GM23248 (cell line): ENCODE data around the gene DIAPH3. TPM values are rescaled to one million over a fixed set of nuclear protein-coding genes. Genes with fewer than 3 reads are reported as not detected.

ENCODE experiments used
- DNase-seq: peaks from one replicate; pipeline ENCODE4 v3.0.0-alpha.2; 2015
- H2AFZ ChIP-seq: fragments of 200-600 bp; sonication (generic); 2 replicates; pipeline ENCODE4 v1.6.1; 2016; ENCODE audit warnings: antibody characterized with exemption
- H3F3A ChIP-seq: fragments of 200-600 bp; sonication (generic); 2 replicates; pipeline ENCODE4 v1.6.1; 2016; ENCODE audit warnings: mild to moderate bottlenecking, antibody characterized with exemption, mixed run types; ENCODE audit not compliant: insufficient read depth
- H3K27ac ChIP-seq: fragments of 200-600 bp; sonication (generic); 2 replicates; pipeline ENCODE4 v1.5.1; 2016; ENCODE audit warnings: mild to moderate bottlenecking
- H3K27me3 ChIP-seq: fragments of 200-600 bp; sonication (generic); replicated peaks from 2 replicates; pipeline ENCODE4 v1.6.1; 2016; ENCODE audit warnings: mild to moderate bottlenecking; ENCODE audit not compliant: insufficient read depth
- H3K36me3 ChIP-seq: fragments of 200-600 bp; sonication (generic); 2 replicates; pipeline ENCODE4 v1.6.1; 2016; ENCODE audit warnings: low read depth, mild to moderate bottlenecking
- H3K4me1 ChIP-seq: fragments of 200-600 bp; sonication (generic); 2 replicates; pipeline ENCODE4 v1.6.1; 2016; ENCODE audit warnings: mild to moderate bottlenecking; ENCODE audit not compliant: insufficient read depth
- H3K4me2 ChIP-seq: fragments of 200-600 bp; sonication (generic); one replicate; pipeline ENCODE4 v1.6.1; 2016; ENCODE audit warnings: mild to moderate bottlenecking; ENCODE audit not compliant: unreplicated experiment
- H3K4me3 ChIP-seq: fragments of 200-600 bp; sonication (generic); 2 replicates; pipeline ENCODE4 v1.5.1; 2016; ENCODE audit warnings: mild to moderate bottlenecking
- H3K79me2 ChIP-seq: fragments of 200-600 bp; sonication (generic); 2 replicates; pipeline ENCODE4 v1.6.1; 2016; ENCODE audit warnings: mild to moderate bottlenecking; ENCODE audit not compliant: insufficient read depth
- H3K9ac ChIP-seq: fragments of 200-600 bp; sonication (generic); 2 replicates; pipeline ENCODE4 v1.6.1; 2016; ENCODE audit warnings: mild to moderate bottlenecking
- H3K9me2 ChIP-seq: fragments of 200-600 bp; sonication (generic); 2 replicates; pipeline ENCODE4 v1.6.1; 2016; ENCODE audit warnings: mixed run types, mild to moderate bottlenecking, moderate library complexity; ENCODE audit not compliant: insufficient read depth
- H3K9me3 ChIP-seq: fragments of 200-600 bp; sonication (generic); one replicate; pipeline ENCODE4 v1.6.1; 2017; ENCODE audit warnings: low read depth
- H4K20me1 ChIP-seq: fragments of 200-600 bp; sonication (generic); 2 replicates; pipeline ENCODE4 v1.6.0; 2016; ENCODE audit not compliant: insufficient read depth
- EZH2 ChIP-seq: fragments of 200-600 bp; sonication (generic); IDR thresholded peaks from 2 replicates; pipeline ENCODE4 v1.6.1; 2018; ENCODE audit warnings: antibody characterized with exemption, mild to moderate bottlenecking; ENCODE audit not compliant: insufficient read depth, poor library complexity, severe bottlenecking
- EZH2phosphoT487 ChIP-seq: fragments of 200-600 bp; sonication (generic); IDR thresholded peaks from 2 replicates; pipeline ENCODE4 v1.6.1; 2018; ENCODE audit warnings: antibody characterized with exemption, moderate library complexity, mild to moderate bottlenecking, low read depth; ENCODE audit not compliant: insufficient read depth
- WGBS, 2 experiments: methylation state at CpG; one replicate each; pipeline ENCODE4 v1.1.6; 2015 to 2017; ENCODE audit warnings: low lambda C conversion rate in 2 of 2, low coverage in 1 of 2; ENCODE audit errors: missing lambda C conversion rate in 2 of 2; 5-methylcytosine and 5-hydroxymethylcytosine counted together
- in situ Hi-C: fragments of 300-500 bp; cut with MboI; formaldehyde crosslinking; loops from 2 replicates; pipeline ENCODE4 v1.15.0; 2020
- polyA plus RNA-seq: library from polyadenylated mRNA; unstranded; fragments of >200 nt; fragmentation: Nextera tagmentation; extraction: Ambion mirVana; gene quantifications from 2 replicates; pipeline ENCODE4 v1.2.1, GENCODE V29; 2016
- total RNA-seq: library from RNA; depleted of rRNA; stranded (reverse); fragments of >200 nt; shearing (Covaris generic); gene quantifications from 2 replicates; pipeline ENCODE4 v1.2.3, GENCODE V29; 2014

DIAPH3 gene
- total and polyA plus RNA-seq, 2 experiments from 2014 or later: 12.1 to 18.1 TPM

- H4K20me1 ChIP-seq: no peaks in the 10 kb centered on the region
Observed at GRCh38 chr13:60035874-60036273, 127.9 kb downstream of the DIAPH3 start.

GRCh38 chr13:60032851-60033250 is 130.9 kb downstream of the DIAPH3 start:
- H3K27ac ChIP-seq: no peak overlapping the region
- no peak overlapping the region for H3K4me2 ChIP-seq
- 97 to 100% methylated on average over 1 of the region's 1 CpG for WGBS, 2 experiments
- H3K9ac ChIP-seq: no peak overlapping the region
- H3K4me1 ChIP-seq: no peaks in the 10 kb centered on the region
- no peaks in the 10 kb centered on the region for H3K79me2 ChIP-seq
- H3K4me3 ChIP-seq: no peak overlapping the region
- no peak for TF ChIP-seq EZH2
- no peaks in the 10 kb centered on the region for H3K9me2 ChIP-seq
- no peak for DNase-seq
- no peaks in the 10 kb centered on the region for H4K20me1 ChIP-seq
- no peak overlapping the region for H2AFZ ChIP-seq
- H3F3A ChIP-seq: no peaks in the 10 kb centered on the region
- in situ Hi-C loops: no loop called here
- H3K27me3 ChIP-seq: no peaks in the 10 kb centered on the region
- no peaks in the 10 kb centered on the region for H3K9me3 ChIP-seq
- H3K36me3 ChIP-seq: no peaks in the 10 kb centered on the region

More at GRCh38 chr13:60035874-60036273, 127.9 kb downstream of the DIAPH3 start:
- H3K27me3 ChIP-seq: no peaks in the 10 kb centered on the region
- TF ChIP-seq EZH2phosphoT487: no peak
- no peak for TF ChIP-seq EZH2
- WGBS, 2 experiments: 90 to 100% methylated on average over 1 of the region's 1 CpG
- H2AFZ ChIP-seq: no peak overlapping the region
- no peaks in the 10 kb centered on the region for H3K9me2 ChIP-seq
- no peaks in the 10 kb centered on the region for H3K9me3 ChIP-seq
- no peak overlapping the region for H3K27ac ChIP-seq
- in situ Hi-C loops: no loop called here
- no peaks in the 10 kb centered on the region for H3K79me2 ChIP-seq
- no peaks in the 10 kb centered on the region for H3K36me3 ChIP-seq
- no peaks in the 10 kb centered on the region for H3F3A ChIP-seq
- H3K9ac ChIP-seq: no peak overlapping the region
- no peaks in the 10 kb centered on the region for H3K4me1 ChIP-seq
- no peak overlapping the region for H3K4me2 ChIP-seq
- H3K4me3 ChIP-seq: no peak overlapping the region
- DNase-seq: no peak

- 96 to 97% methylated on average over 3 of the region's 3 CpGs for WGBS, 2 experiments
- Histone ChIP-seq H3K9ac (no peak overlapping the region), H3K4me2 (no peak overlapping the region), H3K27ac (no peak overlapping the region), H3K4me1 (no peaks in the 10 kb centered on the region), H4K20me1 (no peaks in the 10 kb centered on the region), H3K36me3 (no peaks in the 10 kb centered on the region), H3K9me2 (no peaks in the 10 kb centered on the region), H3F3A (no peaks in the 10 kb centered on the region), H3K9me3 (no peaks in the 10 kb centered on the region), H2AFZ (no peak overlapping the region), H3K79me2 (no peaks in the 10 kb centered on the region), H3K27me3 (no peaks in the 10 kb centered on the region), H3K4me3 (no peak overlapping the region)
- in situ Hi-C loops: no loop called here
- TF ChIP-seq EZH2phosphoT487 (no peak), EZH2 (no peak)
- DNase-seq: no peak
Observed at GRCh38 chr13:60028021-60028420, 135.7 kb downstream of the DIAPH3 start.

- no peak for TF ChIP-seq EZH2phosphoT487
- TF ChIP-seq EZH2: no peak
- no peaks in the 10 kb centered on the region for H4K20me1 ChIP-seq
- H3K4me3 ChIP-seq: no peak overlapping the region
- 64 to 65% methylated on average over 3 of the region's 3 CpGs for WGBS, 2 experiments
- no peaks in the 10 kb centered on the region for H3K9me2 ChIP-seq
- no peak overlapping the region for H3K4me2 ChIP-seq
- no peak for DNase-seq
- H3K4me1 ChIP-seq: no peaks in the 10 kb centered on the region
- H3K27me3 ChIP-seq: no peaks in the 10 kb centered on the region
- in situ Hi-C loops: no loop called here
- H3K9me3 ChIP-seq: no peaks in the 10 kb centered on the region
- no peaks in the 10 kb centered on the region for H3F3A ChIP-seq
- H3K27ac ChIP-seq: no peak overlapping the region
- H3K9ac ChIP-seq: no peak overlapping the region
- no peaks in the 10 kb centered on the region for H3K36me3 ChIP-seq
- H3K79me2 ChIP-seq: no peaks in the 10 kb centered on the region
- H2AFZ ChIP-seq: no peak overlapping the region
Observed at GRCh38 chr13:60026286-60026685, 137.4 kb downstream of the DIAPH3 start.

- Histone ChIP-seq H3K79me2 (no peaks in the 10 kb centered on the region), H3F3A (no peaks in the 10 kb centered on the region)
- 94 to 98% methylated on average over 3 of the region's 3 CpGs for WGBS, 2 experiments
Observed at GRCh38 chr13:60020288-60020687, 143.4 kb downstream of the DIAPH3 start.

More at GRCh38 chr13:60020288-60020687, 143.4 kb downstream of the DIAPH3 start:
- Histone ChIP-seq H4K20me1 (no peaks in the 10 kb centered on the region), H2AFZ (no peak overlapping the region), H3K27ac (no peak overlapping the region), H3K4me2 (no peak overlapping the region), H3K9me3 (no peaks in the 10 kb centered on the region), H3K9ac (no peak overlapping the region), H3K4me1 (no peaks in the 10 kb centered on the region), H3K36me3 (no peaks in the 10 kb centered on the region), H3K27me3 (no peaks in the 10 kb centered on the region), H3K9me2 (no peaks in the 10 kb centered on the region), H3K4me3 (no peak overlapping the region)
- in situ Hi-C loops: no loop called here
- no peak for DNase-seq
- TF ChIP-seq EZH2phosphoT487 (no peak), EZH2 (no peak)
